Stimulated activated CD4-positive, alpha-beta T cell treated with anti-CD3 and anti-CD28 coated beads, TNF-alpha, amount 100 ng/mL, for 24 hours (primary cell): Measurements from ENCODE around the gene PCGF3.

Experiments
- DNase-seq, 3 experiments: peaks; one replicate each; pipeline ENCODE4 v3.0.0-alpha.2; 2020; ENCODE audit warnings: low read depth in 3 of 3

The PCGF3 gene

GRCh38 chr4:780716-781492, 75.3 kb downstream of the PCGF3 start:
- DNase-seq = no peak

GRCh38 chr4:781493-782216, 76.0 kb downstream of the PCGF3 start:
- peak; percentile 97 to 98 (median 97) for DNase-seq

- no peak for DNase-seq
Measured at GRCh38 chr4:784401-785331, 79.0 kb downstream of the PCGF3 start.

- no peak for DNase-seq
Measured at GRCh38 chr4:785332-786073, 79.9 kb downstream of the PCGF3 start.

- no peak for DNase-seq
Measured at GRCh38 chr4:786074-786741, 80.6 kb downstream of the PCGF3 start.

- DNase-seq = no peak
Measured at GRCh38 chr4:786861-787300, 81.2 kb downstream of the PCGF3 start.

GRCh38 chr4:787561-787981, 81.9 kb downstream of the PCGF3 start:
- no peak for DNase-seq

- no peak for DNase-seq
Measured at GRCh38 chr4:788006-788635, 82.5 kb downstream of the PCGF3 start.

GRCh38 chr4:788636-789297, 83.1 kb downstream of the PCGF3 start:
- no peak for DNase-seq

- no peak for DNase-seq
Measured at GRCh38 chr4:789571-790465, 84.2 kb downstream of the PCGF3 start.

GRCh38 chr4:790466-790820, 84.8 kb downstream of the PCGF3 start:
- no peak for DNase-seq

GRCh38 chr4:791252-791897, 85.7 kb downstream of the PCGF3 start:
- DNase-seq = no peak

GRCh38 chr4:791898-792625, 86.4 kb downstream of the PCGF3 start:
- DNase-seq = peak in 1 of 3 experiments; percentile 48

GRCh38 chr4:792626-793092, 87.0 kb downstream of the PCGF3 start:
- DNase-seq = peak in 1 of 3 experiments; percentile 29

GRCh38 chr4:793093-793861, 87.6 kb downstream of the PCGF3 start:
- DNase-seq = no peak

- no peak for DNase-seq
Measured at GRCh38 chr4:793941-794621, 88.4 kb downstream of the PCGF3 start.
